Retinal pigment epithelial cell (primary cell): Measurements from ENCODE around the gene USP34.

Experiments
- DNase-seq: peaks from one replicate; pipeline ENCODE4 v3.0.0-alpha.2; 2010; ENCODE audit warnings: low read depth
- H3K4me3 ChIP-seq: 2 replicates; pipeline ENCODE4 v1.5.1; 2011; ENCODE audit warnings: mild to moderate bottlenecking, low read length, control low read depth, moderate library complexity
- CTCF ChIP-seq: conservative IDR thresholded peaks from 2 replicates; pipeline ENCODE4 v1.5.1; 2011; ENCODE audit warnings: low read depth, low read length, control low read depth, inconsistent platforms

USP34 gene

GRCh38 chr2:61354543-61355197, 116.2 kb downstream of the USP34 start:
- H3K4me3 ChIP-seq: no peak overlapping the region
- DNase-seq: no peak
- no peak for TF ChIP-seq CTCF

GRCh38 chr2:61353909-61354308, 117.0 kb downstream of the USP34 start:
- no peak overlapping the region for H3K4me3 ChIP-seq
- DNase-seq: no peak
- TF ChIP-seq CTCF: no peak

- TF ChIP-seq CTCF: no peak
- no peak for DNase-seq
- no peak overlapping the region for H3K4me3 ChIP-seq
Observed at GRCh38 chr2:61350777-61351176, 120.1 kb downstream of the USP34 start.

GRCh38 chr2:61343141-61343540, 127.7 kb downstream of the USP34 start:
- DNase-seq: no peak
- no peak for TF ChIP-seq CTCF
- H3K4me3 ChIP-seq: no peak overlapping the region

GRCh38 chr2:61340242-61340641, 130.6 kb downstream of the USP34 start:
- no peak for TF ChIP-seq CTCF
- H3K4me3 ChIP-seq: no peak overlapping the region
- no peak for DNase-seq

GRCh38 chr2:61338447-61338846, 132.4 kb downstream of the USP34 start:
- DNase-seq: no peak
- H3K4me3 ChIP-seq: no peak overlapping the region
- no peak for TF ChIP-seq CTCF

- no peak for TF ChIP-seq CTCF
- no peak overlapping the region for H3K4me3 ChIP-seq
- no peak for DNase-seq
Observed at GRCh38 chr2:61335187-61335586, 135.7 kb downstream of the USP34 start.
